Mesothelial cell of epicardium (in vitro differentiated cells): ENCODE data around the gene SYNE3. TPM values are rescaled to one million over a fixed set of nuclear protein-coding genes. Genes with fewer than 3 reads are reported as not detected.

Source experiments
- DNase-seq, 2 experiments: peaks; one replicate each; pipeline ENCODE4 v3.0.0; 2021; ENCODE audit warnings: low spot score in 2 of 2; ENCODE audit not compliant: unreplicated experiment in 2 of 2
- H3K27ac Mint-ChIP-seq: 2 replicates; pipeline ENCODE4 v1.8.0; 2021; ENCODE audit warnings: mixed read lengths
- H3K27me3 Mint-ChIP-seq: 2 replicates; pipeline ENCODE4 v1.8.0; 2021; ENCODE audit warnings: low read depth, mixed read lengths
- H3K36me3 Mint-ChIP-seq: 2 replicates; pipeline ENCODE4 v1.8.0; 2021; ENCODE audit warnings: mixed read lengths
- H3K4me1 Mint-ChIP-seq: 2 replicates; pipeline ENCODE4 v1.8.0; 2021; ENCODE audit warnings: mixed read lengths
- H3K4me3 Mint-ChIP-seq: 2 replicates; pipeline ENCODE4 v1.8.0; 2021; ENCODE audit warnings: mild to moderate bottlenecking, moderate library complexity, mixed read lengths
- H3K9me3 Mint-ChIP-seq: 2 replicates; pipeline ENCODE4 v1.8.0; 2021; ENCODE audit warnings: mixed read lengths
- total RNA-seq: library from RNA; stranded (reverse); gene quantifications from 3 replicates; pipeline ENCODE4 v1.2.1, GENCODE V29; 2021
- TF ChIP-seq, protein P1 (sequence below): fragments of 200-600 bp; sonication (generic); IDR thresholded peaks from one replicate; pipeline ENCODE4 v1.5.0; 2021; ENCODE audit warnings: antibody characterized with exemption; ENCODE audit not compliant: unreplicated experiment

The SYNE3 gene
- total RNA-seq, 1 donor from 2014 or later, result 1.9 TPM

DNA sequence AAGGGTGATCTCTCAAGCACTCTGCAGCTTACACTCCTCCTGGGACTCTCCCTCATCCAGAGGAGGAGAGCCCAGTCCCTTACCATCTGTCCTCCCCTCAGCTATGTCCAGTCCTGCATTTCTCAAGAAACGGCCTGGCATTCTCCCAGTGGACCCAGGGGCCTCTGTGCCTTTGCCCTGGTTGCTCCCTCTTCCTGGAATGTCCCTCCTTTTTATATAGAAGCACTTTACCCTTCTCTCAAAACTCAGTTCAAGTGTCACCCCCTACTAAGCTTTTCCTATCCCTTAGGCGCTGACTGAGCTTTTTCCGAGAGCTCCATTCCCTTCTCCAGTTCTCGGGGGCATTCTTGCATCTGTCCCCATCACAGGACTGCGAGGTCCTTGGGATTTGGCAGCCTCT is 9.5 kb upstream of the SYNE3 start:
- Mint-ChIP-seq H3K27me3 (no peaks in the 10 kb centered on the region), H3K36me3 (peaks cover 4% of the 10 kb centered on the region), H3K4me3 (no peak overlapping the region), H3K4me1 (peaks cover 16% of the 10 kb centered on the region), H3K27ac (no peak overlapping the region), H3K9me3 (no peaks in the 10 kb centered on the region)
- DNase-seq, result no peak
- TF ChIP-seq, protein P1, sequence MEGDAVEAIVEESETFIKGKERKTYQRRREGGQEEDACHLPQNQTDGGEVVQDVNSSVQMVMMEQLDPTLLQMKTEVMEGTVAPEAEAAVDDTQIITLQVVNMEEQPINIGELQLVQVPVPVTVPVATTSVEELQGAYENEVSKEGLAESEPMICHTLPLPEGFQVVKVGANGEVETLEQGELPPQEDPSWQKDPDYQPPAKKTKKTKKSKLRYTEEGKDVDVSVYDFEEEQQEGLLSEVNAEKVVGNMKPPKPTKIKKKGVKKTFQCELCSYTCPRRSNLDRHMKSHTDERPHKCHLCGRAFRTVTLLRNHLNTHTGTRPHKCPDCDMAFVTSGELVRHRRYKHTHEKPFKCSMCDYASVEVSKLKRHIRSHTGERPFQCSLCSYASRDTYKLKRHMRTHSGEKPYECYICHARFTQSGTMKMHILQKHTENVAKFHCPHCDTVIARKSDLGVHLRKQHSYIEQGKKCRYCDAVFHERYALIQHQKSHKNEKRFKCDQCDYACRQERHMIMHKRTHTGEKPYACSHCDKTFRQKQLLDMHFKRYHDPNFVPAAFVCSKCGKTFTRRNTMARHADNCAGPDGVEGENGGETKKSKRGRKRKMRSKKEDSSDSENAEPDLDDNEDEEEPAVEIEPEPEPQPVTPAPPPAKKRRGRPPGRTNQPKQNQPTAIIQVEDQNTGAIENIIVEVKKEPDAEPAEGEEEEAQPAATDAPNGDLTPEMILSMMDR, result no peak

DNA sequence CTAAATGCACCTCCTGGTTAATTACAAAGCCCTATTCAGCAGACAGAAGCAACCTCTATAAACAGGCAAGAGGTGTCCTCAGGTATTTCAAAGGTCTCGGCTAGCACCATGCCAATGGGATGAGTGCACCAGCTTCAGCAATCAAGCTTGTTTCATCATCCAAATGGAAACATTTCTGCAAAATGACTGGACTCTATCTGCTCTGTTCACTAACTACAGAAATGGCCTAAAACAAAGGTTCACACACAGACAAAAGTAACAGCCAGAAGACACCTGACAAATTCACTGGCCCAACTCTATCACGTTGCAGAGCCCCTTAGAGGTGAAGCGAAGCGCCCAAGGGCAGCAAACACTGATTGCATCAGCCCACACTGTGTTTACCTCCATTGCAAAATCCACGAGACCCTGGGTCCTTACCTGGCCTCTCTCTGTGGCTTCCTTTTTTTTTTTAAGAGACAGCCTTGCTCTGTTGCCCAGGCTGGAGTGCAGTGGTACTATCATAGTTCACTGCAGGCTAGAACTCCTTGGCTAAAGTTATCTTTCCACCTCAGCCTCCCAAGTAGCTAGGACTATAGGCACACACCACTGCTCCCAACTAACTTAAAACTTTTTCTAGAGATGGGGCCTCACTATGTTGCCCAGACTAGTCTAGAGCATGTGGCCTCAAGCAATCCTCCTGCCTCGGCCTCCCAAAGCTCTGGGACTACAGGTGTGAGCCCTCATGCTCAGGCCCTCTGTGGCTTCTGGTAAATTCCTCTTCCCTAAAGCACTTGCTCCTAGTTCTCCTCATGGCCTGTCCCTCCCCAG is 8.5 kb upstream of the SYNE3 start:
- H3K27ac Mint-ChIP-seq, result no peak overlapping the region
- H3K4me1 Mint-ChIP-seq, result peaks cover 7% of the 10 kb centered on the region

DNA sequence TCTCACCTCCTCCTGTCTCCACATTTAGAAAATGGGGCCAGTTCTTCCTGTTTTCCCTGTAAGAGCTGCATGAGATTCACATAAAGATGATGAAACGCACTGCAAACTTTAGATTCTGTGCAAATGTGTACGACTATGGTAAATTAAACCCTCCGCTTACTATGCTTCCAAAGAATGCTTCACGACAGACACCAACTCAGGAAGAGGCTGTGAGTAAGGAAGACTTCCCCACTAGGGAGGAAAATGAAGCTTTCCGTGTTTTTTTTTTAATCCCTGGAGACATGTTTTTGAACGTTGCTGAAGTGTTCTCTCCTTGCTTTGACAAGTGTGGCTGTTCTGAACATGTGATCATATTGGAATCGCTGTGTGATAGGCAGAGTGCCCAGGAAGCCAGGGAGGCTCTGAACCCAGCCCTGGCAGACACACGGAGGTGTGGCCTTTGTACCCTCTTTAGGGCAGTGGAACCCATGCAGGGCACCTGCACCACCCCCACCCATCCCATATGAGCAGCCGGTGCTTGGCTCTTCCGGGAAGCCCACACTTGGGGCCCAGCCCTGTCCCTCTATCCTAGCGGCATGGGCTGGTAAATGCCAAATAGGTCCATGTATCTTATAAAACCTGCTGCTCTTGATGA is 7.5 kb upstream of the SYNE3 start:
- no peak overlapping the region for H3K27ac Mint-ChIP-seq
- no peaks in the 10 kb centered on the region for H3K36me3 Mint-ChIP-seq
- H3K4me1 Mint-ChIP-seq, result peaks cover 7% of the 10 kb centered on the region
- TF ChIP-seq, protein P1, result no peak
- H3K9me3 Mint-ChIP-seq, result no peaks in the 10 kb centered on the region
- peaks cover 14% of the 10 kb centered on the region for H3K27me3 Mint-ChIP-seq
- H3K4me3 Mint-ChIP-seq, result no peak overlapping the region
- no peak for DNase-seq

More for the DNA sequence above, 8.5 kb upstream of the SYNE3 start:
- H3K36me3 Mint-ChIP-seq, result no peaks in the 10 kb centered on the region
- TF ChIP-seq, protein P1, result no peak
- H3K4me3 Mint-ChIP-seq, result no peak overlapping the region
- peaks cover 5% of the 10 kb centered on the region for H3K27me3 Mint-ChIP-seq
- H3K9me3 Mint-ChIP-seq, result no peaks in the 10 kb centered on the region
- DNase-seq, result no peak

DNA sequence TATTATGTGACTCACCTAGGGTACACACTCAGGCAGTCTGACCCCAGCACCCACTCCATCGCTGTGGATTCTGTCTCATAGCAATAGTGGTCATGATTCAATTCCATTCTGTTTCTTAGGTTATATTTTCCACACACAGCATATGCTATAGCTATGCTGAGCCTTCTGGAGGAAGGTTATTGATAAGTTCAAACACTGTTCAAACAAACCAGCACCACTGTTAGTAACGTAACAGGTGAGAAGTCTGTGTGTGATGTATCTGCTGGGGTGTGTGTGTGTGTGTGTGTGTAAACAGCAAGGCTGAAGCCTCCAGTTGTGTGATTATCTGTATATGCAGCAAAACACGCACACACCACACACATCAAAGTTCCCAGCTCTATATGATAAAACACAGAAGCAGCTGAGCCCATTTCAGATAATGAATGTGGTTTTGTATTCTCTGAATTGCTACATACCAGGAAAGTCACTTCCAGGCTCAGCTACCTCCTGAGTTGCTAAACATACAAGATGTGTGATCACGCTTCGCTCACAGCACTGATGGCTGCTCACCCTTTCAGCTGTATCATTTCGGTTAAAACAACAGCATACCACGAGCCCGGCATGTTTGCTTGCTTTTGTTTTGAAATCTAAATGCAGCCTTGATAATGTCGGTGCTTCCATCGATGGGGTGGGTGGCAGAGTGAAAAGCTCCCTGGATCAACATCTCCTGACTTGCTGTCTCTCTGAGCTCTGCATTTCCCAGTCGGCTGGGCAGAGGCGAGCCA is 6.8 kb upstream of the SYNE3 start:
- Mint-ChIP-seq H3K9me3 (no peaks in the 10 kb centered on the region), H3K4me1 (peaks cover 7% of the 10 kb centered on the region), H3K27ac (no peak overlapping the region), H3K36me3 (no peaks in the 10 kb centered on the region), H3K27me3 (peaks cover 21% of the 10 kb centered on the region), H3K4me3 (no peak overlapping the region)
- TF ChIP-seq, protein P1, result no peak
- no peak for DNase-seq

DNA sequence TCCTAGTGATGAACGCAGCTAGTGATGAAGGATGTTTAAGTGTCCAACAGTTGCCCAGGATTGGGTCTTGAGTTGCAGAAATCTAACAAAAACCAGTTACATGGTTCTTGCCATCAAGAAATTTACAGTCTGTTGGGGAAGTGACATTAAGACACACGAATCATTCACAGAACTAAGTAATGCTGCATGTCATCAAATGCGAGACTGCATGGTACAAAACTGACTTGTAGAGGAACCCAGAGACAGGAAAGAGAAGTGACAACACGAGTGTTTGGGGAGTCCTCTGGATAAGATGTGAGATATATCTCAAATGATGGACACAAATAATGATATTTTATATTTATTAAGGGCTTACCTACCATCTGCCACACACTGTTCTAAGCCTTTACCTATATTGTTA is 6.1 kb upstream of the SYNE3 start:
- Mint-ChIP-seq H3K27ac (no peak overlapping the region), H3K4me3 (no peak overlapping the region), H3K4me1 (peaks cover 9% of the 10 kb centered on the region), H3K9me3 (no peaks in the 10 kb centered on the region), H3K27me3 (peaks cover 28% of the 10 kb centered on the region), H3K36me3 (no peaks in the 10 kb centered on the region)
- TF ChIP-seq, protein P1, result no peak
- DNase-seq, result no peak
